GM18907 (cell line): ENCODE measurements around the gene PROK2.

Experiments used
- ATAC-seq: cut with Tn5 transposase; IDR thresholded peaks from one replicate; pipeline ENCODE4 v1.9.1; 2021; ENCODE audit warnings: mild to moderate bottlenecking, moderate library complexity; ENCODE audit not compliant: unreplicated experiment

The PROK2 gene

DNA sequence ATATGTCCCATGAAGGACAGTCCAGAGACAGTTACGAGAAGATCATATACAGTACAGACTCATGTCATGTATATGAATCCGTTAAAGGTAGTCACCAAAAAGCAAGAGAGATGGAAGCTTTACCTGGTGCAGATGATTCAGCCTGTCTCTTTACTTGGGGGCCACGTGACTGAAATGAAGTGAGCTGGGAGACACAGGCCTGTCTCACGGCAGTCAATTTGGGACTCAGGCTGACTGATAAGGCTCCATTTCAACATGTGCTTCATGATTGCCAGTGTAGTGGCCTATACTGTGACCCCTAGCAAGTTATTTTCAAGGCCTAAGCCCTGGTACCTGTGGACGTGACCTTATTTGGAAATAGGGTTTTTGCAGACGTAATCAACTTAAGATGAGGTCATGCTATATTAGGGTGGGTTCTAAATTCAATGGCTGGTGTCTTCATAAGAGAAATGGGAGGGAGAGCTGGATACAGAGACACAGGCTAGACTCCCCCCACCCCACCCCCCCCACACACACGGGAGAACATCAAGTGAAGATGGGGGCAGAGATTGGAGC is 3.0 kb upstream of the PROK2 start:
- ATAC-seq, result no peak

DNA sequence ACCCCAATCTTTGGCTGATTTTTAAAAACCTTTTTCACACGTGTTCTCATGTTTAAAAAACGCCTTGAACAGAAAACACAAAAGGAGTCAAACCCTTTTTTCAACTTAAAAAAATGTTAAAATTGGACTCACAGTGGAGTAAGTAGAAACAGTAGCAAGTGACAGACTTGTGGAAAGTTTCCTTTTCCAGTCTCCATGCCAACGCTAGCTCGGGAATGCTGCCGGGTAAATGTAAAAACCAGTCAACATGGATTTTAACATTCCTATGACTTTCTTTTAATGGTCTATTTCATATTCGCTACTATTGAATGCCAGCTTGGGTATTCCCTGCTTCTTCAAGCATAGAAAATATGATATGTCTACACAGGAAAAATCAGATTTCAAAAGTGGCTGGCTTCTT is 1.6 kb upstream of the PROK2 start:
- no peak for ATAC-seq

DNA sequence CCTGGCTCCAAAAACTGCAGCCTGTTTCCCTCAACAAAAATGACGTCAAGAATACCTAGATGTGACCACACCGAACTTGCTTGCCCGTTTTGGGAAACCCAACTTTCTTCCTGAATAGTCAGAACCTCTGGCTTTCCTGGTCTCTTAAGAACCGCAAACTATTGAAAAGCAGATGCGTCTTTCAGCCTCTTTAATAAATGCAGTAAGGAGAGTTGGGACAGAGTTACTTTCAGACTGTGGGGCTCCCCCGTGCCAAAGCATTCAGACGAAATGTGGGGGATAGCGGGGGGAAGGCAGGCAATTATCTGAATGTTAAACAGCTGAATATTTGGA is 1.2 kb upstream of the PROK2 start:
- ATAC-seq, result no peak

DNA sequence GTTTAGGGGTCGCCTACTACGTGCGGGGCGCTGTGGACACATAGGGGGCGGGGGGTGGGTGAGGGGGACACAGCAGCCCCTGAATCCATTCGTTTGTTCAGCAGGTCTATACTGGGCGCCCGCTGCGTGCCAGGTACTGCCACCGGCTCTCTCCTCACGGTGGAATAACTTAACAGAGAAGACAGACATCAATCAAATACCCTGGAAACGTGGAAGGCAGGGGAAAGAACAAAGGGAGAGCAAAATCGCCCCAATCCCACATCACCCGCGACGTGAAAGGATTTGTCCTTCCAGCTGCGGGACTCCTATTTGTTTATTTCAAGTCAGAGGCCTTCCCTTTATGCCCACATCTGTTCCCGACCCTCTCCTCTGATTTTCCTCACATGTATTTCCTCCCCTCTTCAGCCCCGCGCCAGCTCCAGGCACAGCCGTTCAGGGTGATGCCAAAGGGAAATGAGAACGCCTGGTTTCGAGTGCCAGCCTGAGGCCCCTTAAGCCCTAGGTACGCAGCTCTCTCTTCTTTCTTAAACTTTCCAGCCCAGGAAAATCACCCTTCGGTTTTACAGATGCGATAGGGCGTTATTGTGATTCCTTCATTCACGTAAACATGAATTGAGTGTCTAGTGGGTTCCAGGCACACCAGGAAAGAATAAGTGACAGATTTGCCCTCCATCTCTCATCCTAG is 726 bp upstream of the PROK2 start:
- ATAC-seq, result no peak

DNA sequence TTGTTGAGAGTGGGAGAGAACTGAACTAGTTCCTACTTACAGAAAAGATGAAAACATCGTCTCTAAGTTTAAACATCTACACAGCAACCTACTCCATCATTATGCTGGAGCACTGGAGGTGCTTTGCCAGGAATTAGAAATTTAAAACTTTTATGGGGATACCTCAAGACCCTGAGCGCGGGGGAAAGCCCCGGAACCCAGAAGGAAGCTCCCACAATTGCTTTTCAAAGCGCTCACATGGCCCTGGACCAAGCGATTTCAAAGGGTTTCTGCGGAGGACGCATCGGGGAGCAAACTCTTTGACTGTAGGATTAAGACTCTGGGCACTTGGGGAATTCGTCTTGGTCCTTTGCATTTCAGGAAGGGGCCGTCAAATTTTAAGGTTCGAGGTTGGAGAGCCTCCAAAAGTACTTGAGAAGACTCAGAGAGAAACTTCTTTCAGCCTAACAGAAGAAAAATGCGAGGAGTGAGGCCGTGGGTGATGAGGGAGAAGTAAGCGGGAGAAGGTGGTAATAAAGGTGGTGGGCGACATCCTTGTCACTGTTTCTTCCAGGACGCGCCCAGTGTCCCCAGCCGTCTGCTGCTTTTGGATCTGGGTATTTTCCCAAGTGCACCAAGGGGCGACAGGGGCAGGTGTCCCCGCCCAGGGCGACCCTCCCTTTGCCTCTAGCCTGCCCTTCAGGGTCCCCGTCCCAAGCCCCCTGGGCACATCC is 591 bp downstream of the PROK2 start:
- ATAC-seq, result no peak

DNA sequence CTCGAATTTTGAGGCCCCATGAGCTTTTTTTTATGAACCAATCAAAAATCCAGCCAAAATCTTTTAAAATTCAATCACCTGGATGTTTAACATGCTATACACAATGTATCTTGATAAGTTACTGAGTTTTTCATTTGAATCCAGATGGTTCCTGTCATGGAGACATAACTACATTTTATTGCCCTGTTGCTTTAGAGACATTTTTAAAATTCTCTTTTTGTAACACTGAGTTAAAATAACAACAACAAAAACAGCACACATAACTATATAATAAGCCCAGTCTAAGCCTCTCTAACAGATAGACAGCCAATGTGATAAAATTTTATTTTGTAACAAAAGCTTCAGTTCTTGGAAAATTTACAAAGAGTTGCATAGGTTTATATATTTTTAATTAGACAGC is 1.8 kb downstream of the PROK2 start:
- no peak for ATAC-seq

DNA sequence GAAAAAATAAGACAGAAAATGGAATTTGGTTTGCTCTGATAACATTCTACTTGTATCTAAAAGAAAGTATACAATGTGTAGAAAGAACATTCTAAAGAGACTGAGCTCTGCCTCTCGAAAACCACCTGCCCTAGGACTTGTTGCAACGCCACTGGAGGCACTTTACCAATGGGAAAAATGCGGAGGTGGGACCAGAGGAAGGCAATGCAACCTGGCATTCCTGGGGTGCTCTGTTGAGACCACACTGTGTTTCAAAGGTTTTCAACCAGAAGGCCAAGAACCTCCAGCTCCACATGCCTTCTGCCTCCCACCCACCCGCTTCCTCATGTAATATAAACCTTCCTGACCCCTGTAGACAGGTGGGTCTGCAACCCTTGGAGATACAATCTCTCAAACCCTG is 4.5 kb downstream of the PROK2 start:
- no peak for ATAC-seq

DNA sequence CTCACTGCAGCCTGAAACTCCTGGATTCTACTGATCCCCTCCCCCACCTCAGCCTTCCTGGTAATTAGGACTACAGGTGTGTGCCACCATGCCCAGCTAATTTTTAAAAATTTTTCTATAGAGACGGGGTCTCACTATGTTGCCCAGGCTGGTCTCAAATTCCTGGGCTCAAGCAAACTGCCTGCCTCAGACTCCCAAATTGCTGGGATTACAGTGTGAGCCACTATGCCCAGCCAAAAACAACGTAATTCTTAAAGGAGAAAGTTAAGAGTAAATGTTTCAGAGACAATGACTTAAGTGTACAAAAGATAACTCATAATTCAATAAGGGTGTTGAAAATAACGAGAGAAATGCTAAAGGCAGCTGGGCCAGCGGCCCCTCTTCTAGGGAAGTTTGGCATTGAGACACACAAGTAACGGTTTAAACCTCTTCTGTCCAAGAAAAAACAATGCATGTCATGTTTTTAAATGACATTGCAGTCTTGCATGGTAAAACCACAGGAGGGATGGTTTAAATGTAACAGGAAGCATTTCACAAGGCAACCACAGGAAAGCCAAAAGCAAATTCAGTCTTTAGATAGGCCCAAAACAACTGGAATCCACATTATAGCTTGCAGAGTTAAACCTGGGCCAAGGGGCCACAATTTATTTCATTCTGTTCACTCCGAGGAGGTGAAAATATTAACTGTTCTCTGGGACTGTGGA is 5.1 kb downstream of the PROK2 start:
- no peak for ATAC-seq

DNA sequence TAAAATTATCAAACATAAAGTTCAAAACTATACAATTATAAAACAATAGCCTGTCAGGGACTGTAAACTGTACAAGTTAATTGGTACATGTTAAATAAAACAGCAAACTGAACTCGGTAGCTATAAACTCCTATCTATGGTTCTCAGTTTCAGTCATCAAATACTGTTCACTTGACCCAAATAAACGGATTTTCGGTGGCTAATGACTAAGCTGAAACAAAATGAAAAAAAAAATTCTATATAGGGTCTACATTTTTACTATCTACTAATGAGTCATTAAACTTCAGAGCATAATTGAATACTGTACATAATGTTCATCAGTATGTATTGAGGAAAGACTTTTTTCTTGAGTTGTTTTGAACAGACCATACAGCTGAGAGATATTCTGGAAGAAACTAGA is 6.6 kb downstream of the PROK2 start:
- no peak for ATAC-seq

DNA sequence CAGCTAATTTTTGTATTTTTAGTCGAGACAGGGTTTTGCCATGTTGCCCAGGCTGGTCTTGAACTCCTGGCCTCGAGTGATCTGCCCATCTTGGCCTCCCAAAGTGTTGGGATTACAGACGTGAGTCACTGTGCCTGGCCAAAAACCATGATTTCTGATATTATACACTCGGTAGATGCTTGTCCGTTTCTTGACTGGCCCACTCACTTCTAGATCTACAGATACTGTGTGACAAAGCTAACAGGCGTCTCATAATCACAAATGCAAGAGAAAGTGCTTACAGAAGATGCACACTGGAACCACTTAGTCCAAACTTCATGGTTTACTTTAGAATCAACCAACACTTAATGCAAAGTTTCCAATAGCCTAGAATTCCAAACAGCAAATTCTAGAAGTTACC is 8.4 kb downstream of the PROK2 start:
- no peak for ATAC-seq

DNA sequence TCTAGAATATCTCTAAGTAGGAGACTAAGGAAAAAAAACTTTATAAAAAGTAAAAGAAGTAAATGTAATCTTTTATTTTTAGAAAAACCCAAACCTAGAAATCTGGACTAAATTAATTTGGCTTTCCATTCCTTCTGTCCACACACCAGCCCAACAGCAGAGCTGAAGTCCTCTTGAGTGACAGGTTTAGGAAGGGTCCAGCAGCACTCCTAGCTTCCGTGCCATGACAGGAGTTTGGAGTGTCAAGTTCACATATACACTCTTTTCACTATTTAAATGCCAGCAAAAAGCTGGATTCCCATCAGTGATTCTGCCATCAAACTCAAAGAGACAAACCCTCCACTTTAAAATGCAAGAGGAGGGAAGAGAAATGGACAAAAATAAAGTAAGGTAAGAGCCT is 13.1 kb downstream of the PROK2 start:
- ATAC-seq, result no peak

DNA sequence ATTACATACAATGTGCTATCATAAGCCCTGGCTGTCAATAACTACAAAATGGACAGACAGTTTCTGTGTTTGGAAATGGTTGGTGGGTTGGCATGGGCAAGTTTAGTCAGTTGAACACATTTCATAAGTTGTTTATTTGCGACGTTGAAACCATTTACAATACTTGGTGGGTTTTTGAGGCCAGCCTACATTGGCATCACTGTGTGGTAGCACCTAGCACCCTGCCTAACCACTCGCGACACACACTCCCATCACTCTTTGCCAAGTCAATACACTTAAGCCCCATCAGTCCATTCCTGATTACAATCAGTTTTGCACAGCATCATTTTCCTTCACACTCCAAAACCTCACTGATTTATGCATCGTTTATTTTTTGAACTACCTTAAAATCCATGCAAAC is 13.8 kb downstream of the PROK2 start:
- ATAC-seq, result no peak

DNA sequence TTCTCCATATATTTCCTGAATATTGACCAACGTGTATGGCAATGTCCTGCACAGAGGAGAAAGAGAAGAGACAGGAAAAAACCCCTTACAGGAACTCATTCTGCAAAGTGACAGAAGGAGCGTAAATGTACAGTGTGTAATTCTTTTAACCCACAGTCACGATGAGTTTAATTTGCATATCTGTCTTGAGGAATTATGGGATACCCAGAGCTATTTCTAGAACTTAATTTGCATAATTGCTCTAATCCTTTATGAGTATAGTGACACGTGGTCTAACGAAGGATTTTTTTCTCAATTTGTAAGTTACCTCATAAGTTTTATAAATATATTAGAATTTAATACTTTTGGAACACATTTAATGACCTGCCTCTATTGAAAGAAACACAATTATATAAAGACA is 21.5 kb downstream of the PROK2 start:
- no peak for ATAC-seq

DNA sequence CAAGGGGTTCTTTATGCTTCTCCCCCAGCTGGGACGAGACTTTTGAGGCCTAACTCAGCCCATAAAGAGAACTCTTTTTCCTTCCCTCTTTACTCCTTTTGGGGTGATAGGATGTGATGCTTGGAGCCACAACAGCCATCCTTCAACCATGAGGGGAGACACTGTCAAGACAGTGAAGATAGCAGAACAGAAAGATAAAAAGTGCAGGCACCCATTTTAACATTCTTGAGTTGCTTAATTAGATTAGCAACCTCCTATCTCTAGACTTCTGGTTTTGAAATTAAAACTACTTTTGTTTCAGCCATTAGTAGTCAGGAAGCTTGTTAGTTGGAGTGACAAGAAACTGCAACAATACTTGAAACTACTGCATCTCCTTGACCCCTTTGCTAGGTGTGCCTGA is 24.8 kb downstream of the PROK2 start:
- no peak for ATAC-seq

DNA sequence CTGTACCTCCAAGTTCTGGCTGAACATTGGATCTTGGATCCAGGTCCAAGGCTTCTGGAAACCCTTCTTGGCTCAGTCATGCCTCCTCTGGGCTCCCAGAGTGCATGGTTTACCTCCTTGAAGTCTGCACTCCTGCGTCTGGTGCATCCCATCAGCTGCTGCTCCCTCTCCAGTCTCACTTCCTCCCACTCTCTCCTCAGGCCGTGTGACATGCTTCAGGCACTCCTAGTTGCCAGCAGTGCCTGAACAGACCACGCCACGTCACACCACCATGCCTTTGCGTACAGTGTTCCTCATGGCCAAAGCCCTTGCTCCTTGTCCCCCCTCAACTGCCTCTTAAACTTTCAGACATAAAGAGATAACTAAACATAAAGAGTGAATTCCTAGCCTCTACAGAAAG is 25.5 kb downstream of the PROK2 start:
- no peak for ATAC-seq

DNA sequence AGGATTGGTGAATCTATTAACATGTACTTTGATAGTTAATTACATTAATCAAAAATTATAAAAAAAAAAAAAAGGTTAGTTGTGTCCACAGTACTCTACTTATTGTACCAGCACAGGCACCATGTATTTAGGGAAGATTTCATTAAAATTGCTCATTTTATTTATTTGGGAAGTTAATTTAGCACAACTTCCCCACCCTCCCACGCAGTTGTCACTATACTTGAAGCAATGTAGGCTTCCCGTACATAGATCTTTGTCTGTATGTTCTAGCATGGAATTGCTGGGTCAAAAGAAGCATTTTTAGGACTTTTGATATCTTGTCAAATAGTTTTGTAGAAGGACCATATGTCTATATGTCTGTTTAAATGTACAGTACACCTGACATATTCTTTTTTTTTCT is 26.9 kb downstream of the PROK2 start:
- no peak for ATAC-seq

DNA sequence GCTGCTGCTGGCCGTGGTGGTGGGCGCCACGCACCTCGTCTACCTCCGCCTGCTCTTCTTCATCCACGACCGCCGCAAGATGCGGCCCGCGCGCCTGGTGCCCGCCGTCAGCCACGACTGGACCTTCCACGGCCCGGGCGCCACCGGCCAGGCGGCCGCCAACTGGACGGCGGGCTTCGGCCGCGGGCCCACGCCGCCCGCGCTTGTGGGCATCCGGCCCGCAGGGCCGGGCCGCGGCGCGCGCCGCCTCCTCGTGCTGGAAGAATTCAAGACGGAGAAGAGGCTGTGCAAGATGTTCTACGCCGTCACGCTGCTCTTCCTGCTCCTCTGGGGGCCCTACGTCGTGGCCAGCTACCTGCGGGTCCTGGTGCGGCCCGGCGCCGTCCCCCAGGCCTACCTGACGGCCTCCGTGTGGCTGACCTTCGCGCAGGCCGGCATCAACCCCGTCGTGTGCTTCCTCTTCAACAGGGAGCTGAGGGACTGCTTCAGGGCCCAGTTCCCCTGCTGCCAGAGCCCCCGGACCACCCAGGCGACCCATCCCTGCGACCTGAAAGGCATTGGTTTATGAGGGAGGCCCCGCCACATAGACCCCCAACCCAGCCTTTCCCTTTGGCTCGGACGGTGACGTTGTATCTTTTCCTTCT is 30.2 kb downstream of the PROK2 start:
- ATAC-seq, result no peak

DNA sequence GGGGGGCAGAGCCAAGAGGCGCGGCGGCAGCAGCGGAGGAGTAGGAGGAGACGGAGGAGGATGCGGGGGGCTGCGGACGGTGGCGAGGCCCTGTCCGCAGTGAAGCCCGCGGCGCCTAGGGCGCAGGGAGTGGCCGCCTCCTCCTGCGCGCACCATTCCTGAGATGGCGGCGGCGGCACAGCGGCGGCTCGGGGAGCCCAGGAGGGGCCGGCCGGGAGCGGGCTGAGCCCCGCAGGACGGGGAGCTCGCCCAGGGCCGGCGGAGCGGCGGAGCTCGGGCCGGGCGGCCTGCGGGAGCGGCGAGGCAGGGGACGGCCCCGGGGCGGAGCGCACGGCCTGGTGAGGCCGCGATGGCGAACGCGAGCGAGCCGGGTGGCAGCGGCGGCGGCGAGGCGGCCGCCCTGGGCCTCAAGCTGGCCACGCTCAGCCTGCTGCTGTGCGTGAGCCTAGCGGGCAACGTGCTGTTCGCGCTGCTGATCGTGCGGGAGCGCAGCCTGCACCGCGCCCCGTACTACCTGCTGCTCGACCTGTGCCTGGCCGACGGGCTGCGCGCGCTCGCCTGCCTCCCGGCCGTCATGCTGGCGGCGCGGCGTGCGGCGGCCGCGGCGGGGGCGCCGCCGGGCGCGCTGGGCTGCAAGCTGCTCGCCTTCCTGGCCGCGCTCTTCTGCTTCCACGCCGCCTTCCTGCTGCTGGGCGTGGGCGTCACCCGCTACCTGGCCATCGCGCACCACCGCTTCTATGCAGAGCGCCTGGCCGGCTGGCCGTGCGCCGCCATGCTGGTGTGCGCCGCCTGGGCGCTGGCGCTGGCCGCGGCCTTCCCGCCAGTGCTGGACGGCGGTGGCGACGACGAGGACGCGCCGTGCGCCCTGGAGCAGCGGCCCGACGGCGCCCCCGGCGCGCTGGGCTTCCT is 31.0 kb downstream of the PROK2 start, which contains the start of gene GPR27:
GPR27 (plus strand) TSS at position 155 of the 909 bp plus-strand sequence; CDS start at position 350, 195 bp downstream.
- no peak for ATAC-seq

DNA sequence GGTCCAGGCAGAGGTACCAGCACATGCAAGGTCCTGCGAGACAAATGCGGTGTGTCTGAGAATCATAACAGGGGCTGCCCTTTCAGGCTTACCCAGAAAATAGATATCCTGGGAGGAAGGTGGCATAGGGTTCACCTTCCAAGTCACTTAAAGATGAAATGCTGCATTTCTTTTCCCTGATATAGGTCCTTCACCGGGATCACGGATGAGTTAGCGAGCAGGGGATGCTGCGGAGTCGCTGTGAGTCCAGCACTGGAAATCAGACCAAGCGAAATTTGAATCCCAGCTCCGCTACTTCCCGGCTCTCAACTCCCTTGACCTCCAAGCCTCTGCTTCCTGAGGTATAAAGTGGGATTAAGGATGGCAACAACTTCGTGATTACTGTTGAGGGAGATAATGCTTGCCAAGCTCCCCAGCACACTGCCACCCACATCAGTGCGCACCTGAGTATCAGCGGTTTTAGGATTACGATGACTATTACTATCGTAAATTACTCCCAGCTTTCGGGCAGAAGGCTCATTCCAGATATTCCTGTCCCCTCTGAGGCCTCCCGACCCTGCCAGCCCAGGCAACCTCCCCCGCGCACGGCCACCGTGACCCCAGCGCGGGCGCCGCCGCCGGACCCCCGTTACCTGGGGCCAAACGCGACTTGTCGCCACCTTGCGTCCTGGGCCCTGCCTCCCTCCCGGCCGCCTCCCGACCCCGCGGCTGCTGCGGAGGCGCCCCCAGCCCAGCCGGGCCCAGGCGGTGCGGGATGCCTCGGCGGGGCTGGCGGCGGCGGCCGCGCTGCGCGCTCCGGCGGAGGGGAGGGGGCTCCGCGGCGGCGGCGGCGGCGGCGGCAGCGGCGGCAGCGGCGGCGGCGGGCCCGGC is 31.9 kb downstream of the PROK2 start:
- ATAC-seq, result no peak
